Heart left ventricle (tissue), 16 donors: Measurements from ENCODE around the gene JAKMIP1. TPM values are rescaled to one million over a fixed set of nuclear protein-coding genes. Genes with fewer than 3 reads are reported as not detected.
"Not testable (repeated sequence)": the region's sequence is repeated elsewhere in the genome, so short reads cannot be mapped to it uniquely, and the experiment has no call there.

Source experiments
- ATAC-seq, 4 donors: fragments of 200-7000 bp; cut with Tn5 transposase; one replicate each; pipeline ENCODE4 v1.9.1; 2020 to 2022; ENCODE audit warnings: moderate library complexity in 4 of 4, mild to moderate bottlenecking in 3 of 4, moderate number of reproducible peaks in 1 of 4
- DNase-seq, 5 donors: peaks; one replicate each; pipeline ENCODE4 v3.0.0-alpha.2; 2020
- H3K27ac ChIP-seq, 12 donors: fragments of 200-600 bp; sonication (generic) in 4 of 12; one replicate each; pipeline versions ENCODE4 v1.5.0 to v1.8.0; 2016 to 2022; ENCODE audit warnings: mild to moderate bottlenecking in 2 of 12
- H3K27me3 ChIP-seq, 9 donors: fragments of 200-600 bp; sonication (generic) in 2 of 9; one replicate each; pipeline versions ENCODE4 v1.5.1 to v1.8.0; 2016 to 2022; ENCODE audit warnings: mild to moderate bottlenecking in 3 of 9
- H3K36me3 ChIP-seq, 9 donors: fragments of 200-600 bp; sonication (generic) in 2 of 9; one replicate each; pipeline versions ENCODE4 v1.5.0 to v1.8.0; 2018 to 2022; ENCODE audit warnings: mild to moderate bottlenecking in 2 of 9
- H3K4me1 ChIP-seq, 12 donors: fragments of 200-600 bp; sonication (generic) in 4 of 12; one replicate each; pipeline versions ENCODE4 v1.5.0 to v1.8.0; 2016 to 2022; ENCODE audit warnings: mild to moderate bottlenecking in 3 of 12
- H3K4me3 ChIP-seq, 12 donors: fragments of 200-600 bp; sonication (generic) in 4 of 12; one replicate each; pipeline versions ENCODE4 v1.5.0 to v1.8.0; 2017 to 2022; ENCODE audit warnings: mild to moderate bottlenecking in 9 of 12, moderate library complexity in 4 of 12
- H3K9me3 ChIP-seq, 12 donors: fragments of 200-600 bp; sonication (generic) in 4 of 12; one replicate each; pipeline versions ENCODE4 v1.5.0 to v1.8.0; 2016 to 2022; ENCODE audit warnings: mild to moderate bottlenecking in 1 of 12
- POLR2A ChIP-seq, 2 donors: fragments of 450-650 bp; IDR thresholded peaks; one replicate each; pipeline ENCODE4 v1.6.1; 2017; ENCODE audit warnings: antibody characterized with exemption in 2 of 2, mild to moderate bottlenecking in 2 of 2, moderate library complexity in 2 of 2
- WGBS, 4 donors: extraction: QIAGEN DNeasy Blood & Tissue Kit in 2 of 4; methylation state at CpG; one replicate each; pipeline versions ENCODE4 v1.1.5 to v1.1.7; 2013 to 2018; 5-methylcytosine and 5-hydroxymethylcytosine counted together
- intact Hi-C, 10 donors: fragments of 100-400 bp; cut with DNase I; formaldehyde crosslinking; loops; one replicate each; pipeline versions ENCODE4 v1.11.1 to v1.14.2; 2022
- polyA plus RNA-seq, 2 donors: library from polyadenylated mRNA; stranded (reverse); fragments of 200-250 nt; gene quantifications; one replicate each; pipeline ENCODE4 v1.2.3, GENCODE V29; 2013
- total RNA-seq, 9 donors: library from RNA; depleted of rRNA in 2 of 9; stranded (reverse); fragments of >200 nt in 2 of 9; fragmentation: NEBNext Ultra II Directional in 3 of 9; extraction: Animal tissue kit (Norgen Biotek cat#: 25700) in 3 of 9; gene quantifications; one replicate each; pipeline versions ENCODE4 v1.1.0 to v1.2.4, GENCODE V29; 2016 to 2023
- TF ChIP-seq, protein P1 (sequence below), 12 donors: fragments of 200-600 bp; sonication (generic) in 4 of 12; IDR thresholded peaks; one replicate each; pipeline versions ENCODE4 v1.5.0 to v1.8.0; 2018 to 2022; ENCODE audit warnings: antibody characterized with exemption in 12 of 12, mild to moderate bottlenecking in 5 of 12
- donor health status: ischemic (EF 13 %, LVEDD 7.1; RV severe dilation, severe dysfunction).
- donor health status: healthy with polysubstance abuse.
- donor health status: DM: no; HTN: yes; CAD: no.
- donor health status: DM: no; HTN: no; CAD: no.
- donor health status: ischemic (EF 25% LVEDD 6.9; RV normal size, moderate dysfunction).
- donor health status: ischemic (EF 25% LVEDD 5.7; RV mildly dilated, moderate dysfunction).
- donor health status: healthy.
- donor health status: DM: yes; HTN: yes; CAD: no.
- donor health status: ischemic (EF 35%, LVEDD 5.7; RV mildly dilated, moderate dysfunction).
- donor health status: nonischemic (EF 11% LVEDD 7.7; RV severe dilation, severe dysfunction).
- donor health status: DM: yes; HTN: yes; CAD: no.
- donor health status: PGD.
- donor health status: ischemic (EF 29% LVEDD 5.4; RV normal size, mild dysfunction).
- donor health status: nonischemic (EF 23%, LVEDD 6.1; RV moderate dilation, normal function).

Gene JAKMIP1
- total and polyA plus RNA-seq, 11 donors = 0.01 to 0.99 (median 0.23) TPM; not detected in 6

DNA sequence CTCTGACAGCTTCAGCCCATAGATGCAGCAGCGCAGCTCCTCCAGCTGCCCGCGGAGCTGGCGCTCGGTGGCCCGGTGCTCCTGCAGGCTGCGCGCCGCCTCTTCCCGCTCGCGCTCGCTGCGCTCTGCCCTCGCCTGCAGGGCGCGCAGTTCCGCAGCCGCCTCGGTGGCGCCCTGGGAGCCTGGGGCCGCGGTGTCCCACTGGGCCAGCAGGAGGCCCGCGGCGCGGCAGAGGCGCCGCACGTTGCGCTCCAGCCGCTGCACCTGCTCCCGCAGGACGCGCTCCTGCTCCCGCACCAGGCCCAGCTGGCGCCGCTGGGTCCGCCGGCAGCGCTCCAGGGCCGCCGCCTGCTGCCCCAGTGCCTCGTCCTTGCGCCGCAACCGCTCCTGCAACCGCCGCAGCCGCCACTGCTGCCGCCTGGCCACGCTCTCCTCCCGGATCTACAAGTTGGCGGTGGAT is 192.2 kb downstream of the JAKMIP1 start:
- 17 to 42% (median 30%) methylated on average over 15 to 54 of the region's 54 CpGs for WGBS, 4 donors
- DNase-seq = no peak
- H3K36me3 ChIP-seq = no peaks in the 10 kb centered on the region
- TF ChIP-seq, protein P1, sequence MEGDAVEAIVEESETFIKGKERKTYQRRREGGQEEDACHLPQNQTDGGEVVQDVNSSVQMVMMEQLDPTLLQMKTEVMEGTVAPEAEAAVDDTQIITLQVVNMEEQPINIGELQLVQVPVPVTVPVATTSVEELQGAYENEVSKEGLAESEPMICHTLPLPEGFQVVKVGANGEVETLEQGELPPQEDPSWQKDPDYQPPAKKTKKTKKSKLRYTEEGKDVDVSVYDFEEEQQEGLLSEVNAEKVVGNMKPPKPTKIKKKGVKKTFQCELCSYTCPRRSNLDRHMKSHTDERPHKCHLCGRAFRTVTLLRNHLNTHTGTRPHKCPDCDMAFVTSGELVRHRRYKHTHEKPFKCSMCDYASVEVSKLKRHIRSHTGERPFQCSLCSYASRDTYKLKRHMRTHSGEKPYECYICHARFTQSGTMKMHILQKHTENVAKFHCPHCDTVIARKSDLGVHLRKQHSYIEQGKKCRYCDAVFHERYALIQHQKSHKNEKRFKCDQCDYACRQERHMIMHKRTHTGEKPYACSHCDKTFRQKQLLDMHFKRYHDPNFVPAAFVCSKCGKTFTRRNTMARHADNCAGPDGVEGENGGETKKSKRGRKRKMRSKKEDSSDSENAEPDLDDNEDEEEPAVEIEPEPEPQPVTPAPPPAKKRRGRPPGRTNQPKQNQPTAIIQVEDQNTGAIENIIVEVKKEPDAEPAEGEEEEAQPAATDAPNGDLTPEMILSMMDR (IDR thresholded peaks at IDR 0.05) = no peak
- no peak for TF ChIP-seq POLR2A (IDR thresholded peaks at IDR 0.05)
- no peak overlapping the region for H3K27ac ChIP-seq
- peaks cover 0 to 11% (median 0%) of the 10 kb centered on the region in 12 donors for H3K4me1 ChIP-seq
- intact Hi-C loops = no loop called here
- no peaks in the 10 kb centered on the region for H3K9me3 ChIP-seq
- H3K27me3 ChIP-seq = peaks cover 3 to 63% (median 19%) of the 10 kb centered on the region in 9 donors
- H3K4me3 ChIP-seq = no peak overlapping the region
- ATAC-seq = no peak

DNA sequence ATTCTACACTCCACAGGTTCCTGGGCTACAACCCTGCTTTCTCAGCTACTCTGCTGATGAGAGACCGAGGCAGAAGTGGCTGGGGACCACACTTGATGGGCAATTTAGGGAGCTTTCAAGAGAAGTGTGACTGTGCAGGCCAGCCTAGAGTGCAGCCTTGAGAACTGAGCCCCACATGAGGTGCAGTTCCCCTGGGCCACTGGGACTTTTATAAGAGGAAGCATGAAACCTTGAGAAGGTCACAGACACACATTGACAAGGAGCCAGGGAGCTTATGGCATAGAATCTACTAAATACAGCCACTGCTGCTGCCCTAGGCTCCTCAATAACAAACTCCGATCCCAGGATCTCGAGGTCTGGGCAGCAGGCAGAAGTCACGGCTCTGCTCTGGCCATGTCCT is 195.2 kb downstream of the JAKMIP1 start:
- no peak overlapping the region for H3K4me3 ChIP-seq
- no peak for ATAC-seq
- intact Hi-C loops = no loop called here
- H3K27ac ChIP-seq = no peak overlapping the region
- H3K4me1 ChIP-seq = peaks cover 0 to 6% (median 0%) of the 10 kb centered on the region in 12 donors
- peaks cover 3 to 49% (median 19%) of the 10 kb centered on the region in 9 donors for H3K27me3 ChIP-seq
- TF ChIP-seq POLR2A (IDR thresholded peaks at IDR 0.05) = no peak
- TF ChIP-seq, protein P1 (IDR thresholded peaks at IDR 0.05) = no peak
- H3K36me3 ChIP-seq = no peaks in the 10 kb centered on the region
- no peaks in the 10 kb centered on the region for H3K9me3 ChIP-seq
- WGBS, 4 donors = 71 to 83% (median 78%) methylated on average over 4 of the region's 4 CpGs
- no peak for DNase-seq

DNA sequence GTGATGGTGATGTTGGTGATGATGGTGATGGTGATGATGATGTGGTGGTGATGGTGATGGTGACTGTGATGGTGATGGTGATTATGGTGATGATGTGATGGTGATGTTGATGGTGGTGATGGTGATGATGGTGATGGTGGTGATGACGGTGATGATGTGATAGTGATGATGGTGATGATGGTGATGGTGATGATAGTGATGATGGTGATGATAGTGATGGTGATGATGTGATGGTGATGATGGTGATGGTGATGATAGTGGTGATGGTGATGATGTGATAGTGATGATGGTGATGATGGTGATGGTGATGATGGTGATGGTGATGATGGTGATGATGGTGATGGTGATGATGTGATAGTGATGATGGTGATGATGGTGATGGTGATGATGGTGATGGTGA is 196.9 kb downstream of the JAKMIP1 start:
- intact Hi-C loops = loop anchor here in 1 of 10 donors (5.0 kb wide), 1 partner anchor 324 kb away; no protein-coding TSS in a partner anchor

DNA sequence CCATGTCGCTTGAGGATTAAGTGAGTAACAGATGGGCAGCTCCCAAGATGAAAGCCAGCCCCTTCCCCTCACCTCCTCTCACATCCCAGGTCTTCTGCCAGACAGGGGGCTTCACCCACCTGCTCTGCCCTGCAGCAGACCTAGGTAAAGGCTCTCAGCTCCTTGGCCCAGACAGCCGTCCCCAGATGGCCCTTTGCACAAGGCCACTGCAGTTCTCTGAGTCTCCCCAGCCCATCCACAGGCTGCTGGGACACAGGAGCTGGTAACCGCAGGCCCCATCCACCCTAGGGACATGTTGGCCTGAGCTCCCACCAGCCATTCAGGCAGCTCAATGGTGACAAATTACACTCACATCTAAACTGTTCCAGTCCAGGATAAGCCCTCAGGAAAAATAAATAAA is 197.4 kb downstream of the JAKMIP1 start:
- ATAC-seq (no peak), DNase-seq (no peak)
- intact Hi-C loops = loop anchor here in 1 of 10 donors (5.0 kb wide), 1 partner anchor 324 kb away; no protein-coding TSS in a partner anchor
- peaks cover 0 to under 1% (median 0%) of the 10 kb centered on the region in 12 donors for H3K4me1 ChIP-seq
- no peak overlapping the region for H3K27ac ChIP-seq
- H3K4me3 ChIP-seq = no peak overlapping the region
- no peak for TF ChIP-seq POLR2A (IDR thresholded peaks at IDR 0.05)
- TF ChIP-seq, protein P1 (IDR thresholded peaks at IDR 0.05) = no peak
- H3K36me3 ChIP-seq = no peaks in the 10 kb centered on the region
- no peaks in the 10 kb centered on the region for H3K9me3 ChIP-seq
- H3K27me3 ChIP-seq = peaks cover 0 to 53% (median 5%) of the 10 kb centered on the region in 9 donors
- WGBS, 4 donors = 63 to 75% (median 72%) methylated on average over 3 of the region's 3 CpGs

More for the DNA sequence above, 196.9 kb downstream of the JAKMIP1 start:
- not testable (repeated sequence) for H3K36me3 ChIP-seq, ATAC-seq, H3K9me3 ChIP-seq, H3K27ac ChIP-seq, H3K4me1 ChIP-seq, DNase-seq, H3K4me3 ChIP-seq
- 0 to 95% (median 71%) methylated on average over 1 of the region's 1 CpG for WGBS, 4 donors
- peaks cover 0 to 55% (median 8%) of the 10 kb centered on the region in 9 donors for H3K27me3 ChIP-seq

DNA sequence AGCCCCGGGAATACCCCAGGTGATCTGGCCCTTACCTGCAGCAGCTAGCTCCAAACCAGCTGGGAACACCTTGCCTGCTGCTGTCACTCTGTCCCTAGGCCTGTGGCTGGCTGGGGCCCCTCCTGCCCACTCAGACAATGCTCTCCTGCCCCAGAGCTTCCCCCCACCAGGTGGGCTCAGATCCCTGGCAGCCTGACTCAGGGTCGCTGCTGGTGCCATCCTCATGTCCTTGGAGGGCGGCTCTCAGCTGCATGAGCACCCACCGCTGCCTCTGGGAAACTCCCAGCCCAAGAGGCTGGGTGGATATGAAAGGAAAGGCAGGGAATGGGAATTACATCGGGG is 197.9 kb downstream of the JAKMIP1 start:
- no peak for ATAC-seq
- Histone ChIP-seq H3K36me3 (no peaks in the 10 kb centered on the region), H3K4me1 (no peaks in the 10 kb centered on the region), H3K27me3 (peaks cover 0 to 50% (median 5%) of the 10 kb centered on the region in 9 donors), H3K9me3 (no peaks in the 10 kb centered on the region), H3K4me3 (no peak overlapping the region), H3K27ac (no peak overlapping the region)
- TF ChIP-seq POLR2A (IDR thresholded peaks at IDR 0.05) = no peak
- TF ChIP-seq, protein P1 (IDR thresholded peaks at IDR 0.05) = no peak
- intact Hi-C loops = loop anchor here in 1 of 10 donors (5.0 kb wide), 1 partner anchor 325 kb away; no protein-coding TSS in a partner anchor
- peak in 1 of 5 donors; percentile 11 for DNase-seq
- WGBS, 4 donors = 78 to 86% (median 83%) methylated on average over 5 of the region's 5 CpGs
